Cerebellar nuclear complex (tissue), 1 donor: Measurements from ENCODE around the gene PMEL.
"Not testable (repeated sequence)": the region's sequence is repeated elsewhere in the genome, so short reads cannot be mapped to it uniquely, and the experiment has no call there.

Source experiments
- DNase-seq, 2 experiments: peaks; one replicate each; lab custom pipeline; 2025; lab: John Stamatoyannopoulos, UW

PMEL gene

DNA sequence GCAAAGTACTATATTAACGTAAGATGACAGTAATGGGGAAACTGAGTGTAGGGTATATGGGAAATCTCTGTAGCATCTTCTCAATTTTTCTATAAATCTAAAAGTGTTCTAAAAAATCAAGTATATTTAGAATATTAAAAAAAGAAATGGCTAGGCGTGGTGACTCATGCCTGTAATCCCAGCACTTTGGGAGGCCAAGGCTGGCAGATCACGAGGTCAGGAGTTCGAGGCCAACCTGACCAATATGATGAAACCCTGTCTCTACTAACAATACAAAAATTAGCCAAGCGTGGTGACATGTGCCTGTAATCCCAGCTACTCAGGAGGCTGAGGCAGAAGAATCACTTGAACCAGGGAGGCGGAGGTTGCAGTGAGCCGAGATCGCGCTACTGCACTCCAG lies 42.2 kb downstream of the PMEL start:
- not testable (repeated sequence) for DNase-seq

DNA sequence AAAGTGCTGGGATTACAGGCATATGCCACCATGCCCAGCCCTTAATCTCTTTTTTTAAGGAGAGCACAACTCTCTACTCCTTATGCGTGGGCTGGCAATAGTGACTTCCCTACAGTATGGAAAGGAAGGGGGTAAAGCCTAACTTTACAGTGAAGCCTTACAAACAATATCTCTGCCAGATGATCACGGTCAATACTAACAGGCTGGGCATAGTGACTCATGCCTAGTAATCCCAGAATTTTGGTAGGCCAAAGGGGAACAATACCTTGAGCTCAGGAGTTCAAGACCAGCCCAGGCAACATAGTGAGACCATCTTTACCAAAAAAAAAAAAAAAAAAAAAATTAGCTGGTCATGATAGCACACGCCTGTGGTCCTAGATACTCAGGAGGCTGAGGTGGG lies 43.7 kb downstream of the PMEL start:
- DNase-seq = no peak

DNA sequence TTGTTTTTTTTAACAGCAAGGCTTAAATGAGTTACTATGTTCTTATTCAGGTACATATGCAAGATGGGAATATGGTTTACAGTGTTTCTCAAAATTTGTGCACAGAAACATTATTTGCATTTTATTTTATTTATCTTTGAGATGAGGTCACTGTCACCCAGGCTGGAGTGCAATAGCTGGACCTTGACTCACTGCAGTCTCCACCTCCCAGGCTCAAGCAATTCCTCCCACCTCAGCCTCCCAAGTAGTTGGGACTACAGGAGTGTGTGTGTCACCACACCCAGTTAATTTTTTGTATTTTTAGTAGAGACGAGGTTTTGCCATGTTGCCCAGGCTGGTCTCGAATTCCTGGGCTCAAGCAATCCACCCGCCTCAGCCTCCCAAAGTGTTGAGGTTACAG lies 46.8 kb downstream of the PMEL start:
- not testable (repeated sequence) for DNase-seq

DNA sequence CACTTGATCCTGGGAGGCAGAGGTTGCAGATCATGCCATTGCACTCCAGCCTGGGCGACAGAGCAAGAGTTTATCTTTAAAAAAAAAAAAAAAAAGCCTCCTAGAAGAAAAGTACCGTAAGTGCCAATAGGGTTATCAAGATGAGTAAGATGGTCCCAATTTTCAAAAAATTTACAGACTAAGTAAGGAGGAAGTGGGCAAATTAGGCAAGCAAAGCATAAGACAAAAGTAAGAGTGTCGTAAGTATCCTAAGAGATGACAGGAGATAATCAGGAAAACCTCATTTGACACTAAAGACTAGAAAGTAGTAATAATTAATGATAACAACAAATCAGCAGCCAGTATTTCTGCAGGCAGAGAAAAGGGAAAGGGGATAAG lies 50.4 kb downstream of the PMEL start:
- DNase-seq = no peak

DNA sequence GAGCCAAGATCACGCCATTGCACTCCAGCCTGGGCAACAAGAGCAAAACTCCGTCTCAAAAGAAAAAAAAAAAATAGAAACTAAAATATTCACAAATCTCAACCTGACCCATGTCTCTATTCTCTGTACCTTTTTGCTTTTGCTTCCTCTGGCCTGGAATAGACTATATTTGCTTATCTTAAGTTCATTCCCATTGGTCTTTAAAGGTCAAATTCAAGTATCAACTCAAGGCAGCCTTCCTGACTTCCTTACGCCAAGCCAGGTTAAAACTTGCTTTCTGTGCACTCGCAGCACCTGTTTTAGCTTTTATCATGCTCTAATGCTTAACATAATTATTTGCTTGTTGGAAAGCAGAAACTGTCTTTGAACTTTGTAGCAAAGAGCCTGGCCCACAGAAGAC lies 52.9 kb downstream of the PMEL start:
- no peak for DNase-seq

DNA sequence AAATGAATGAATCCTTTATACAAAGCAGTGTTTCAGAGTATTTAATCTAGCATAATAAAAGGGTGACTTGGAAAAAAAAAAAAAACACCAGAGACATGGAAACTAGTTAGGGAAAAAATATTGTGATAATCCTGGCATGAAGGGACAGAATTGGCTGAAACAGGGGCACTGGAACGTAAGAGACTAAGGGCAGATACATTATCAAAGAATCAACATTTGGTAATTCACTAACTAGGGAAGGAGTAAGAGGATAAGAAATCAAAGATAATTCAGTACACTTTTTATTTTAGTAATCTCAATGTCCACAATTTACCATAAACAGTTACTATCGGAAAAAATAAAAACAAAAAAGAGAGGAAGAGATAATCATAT lies 56.3 kb downstream of the PMEL start:
- no peak for DNase-seq

DNA sequence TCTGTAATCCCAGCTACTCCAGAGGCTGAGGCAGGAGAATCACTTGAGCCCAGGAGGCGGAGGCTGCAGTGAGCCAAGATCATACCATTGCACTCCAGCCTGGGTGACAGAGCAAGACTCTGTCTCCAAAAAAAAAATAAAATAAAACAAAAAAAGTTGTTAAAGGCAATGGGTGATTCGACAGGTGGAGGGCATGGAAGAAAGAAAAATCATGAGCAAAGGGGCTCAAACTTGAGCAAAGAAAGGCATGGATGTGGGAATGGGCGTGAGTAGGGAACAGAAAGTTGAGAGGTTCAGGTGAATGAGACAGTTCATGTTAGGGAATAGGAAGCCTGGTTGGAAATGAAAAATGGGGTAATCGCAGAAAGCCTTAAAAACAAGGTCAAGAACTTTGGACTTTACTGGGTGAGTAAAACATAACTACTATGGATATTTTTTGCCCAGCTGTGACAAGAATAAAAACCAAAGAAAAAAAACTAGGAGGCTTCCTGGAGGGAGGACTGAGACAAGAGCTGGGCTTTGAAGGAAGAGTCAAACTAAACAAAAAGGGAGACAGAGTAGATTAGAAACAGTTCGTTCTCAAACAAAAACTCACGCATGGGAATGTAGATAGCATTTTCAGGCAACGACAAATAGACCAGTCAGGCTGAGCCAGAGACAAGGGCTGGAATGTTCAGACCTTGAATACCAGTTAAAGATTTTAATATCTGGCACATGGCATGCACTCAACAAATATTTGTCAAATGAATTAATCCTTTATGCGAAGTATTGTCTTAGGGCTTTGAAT lies 56.9 kb downstream of the PMEL start:
- no peak for DNase-seq

DNA sequence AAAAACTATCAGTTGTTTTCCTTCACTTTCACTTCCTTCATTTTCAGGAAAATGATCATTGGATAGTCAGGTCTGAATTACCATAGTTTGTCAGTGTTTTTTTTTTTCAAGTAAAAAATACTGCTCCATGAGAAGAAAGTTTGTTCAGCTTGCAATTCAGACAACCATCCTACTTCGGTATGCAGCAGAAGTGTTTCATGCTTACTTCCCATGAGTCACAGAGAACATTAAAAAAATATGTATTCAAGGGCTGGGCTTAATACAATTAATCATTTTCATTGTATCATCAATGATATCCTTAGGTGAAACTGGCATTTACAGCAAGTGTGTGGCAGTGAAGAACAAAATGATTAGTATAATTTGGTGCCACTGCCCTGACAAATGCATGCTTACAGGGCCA lies 59.8 kb downstream of the PMEL start:
- DNase-seq = no peak
